Keratinocyte (primary cell): ENCODE measurements around the gene BARX2. TPM values are rescaled to one million over a fixed set of nuclear protein-coding genes. Genes with fewer than 3 reads are reported as not detected.

Experiments used
- DNase-seq: peaks from one replicate; pipeline ENCODE4 v3.0.0-alpha.2; 2011; ENCODE audit warnings: low read depth, missing footprints, low spot score
- FAIRE-seq: peaks from 2 replicates; lab custom pipeline; 2011; peaks lifted over from hg19 to GRCh38; lab: Jason Lieb, UNC
- H2AFZ ChIP-seq: 2 replicates; pipeline ENCODE4 v1.6.0; 2012; ENCODE audit warnings: low read length, control low read depth, inconsistent platforms; ENCODE audit not compliant: control insufficient read depth
- H3K27ac ChIP-seq: 2 replicates; pipeline ENCODE4 v1.5.1; 2011; ENCODE audit warnings: low read length; ENCODE audit not compliant: control insufficient read depth, insufficient read depth
- H3K27me3 ChIP-seq: 3 replicates; pipeline ENCODE4 v1.6.0; 2011; ENCODE audit warnings: low read length; ENCODE audit not compliant: control insufficient read depth, insufficient read depth; ENCODE audit errors: extremely low read depth
- H3K36me3 ChIP-seq, 2 experiments: 2 replicates in 1 of 2; 3 replicates in 1 of 2; pipeline ENCODE4 v1.5.1; 2011; ENCODE audit warnings: low read length in 2 of 2, mild to moderate bottlenecking in 1 of 2; ENCODE audit not compliant: control insufficient read depth in 2 of 2, insufficient read depth in 2 of 2; ENCODE audit errors: extremely low read depth in 1 of 2
- H3K4me1 ChIP-seq: 3 replicates; pipeline ENCODE4 v1.5.1; 2011; ENCODE audit warnings: low read length; ENCODE audit not compliant: control insufficient read depth, insufficient read depth; ENCODE audit errors: extremely low read depth
- H3K4me2 ChIP-seq: 3 replicates; pipeline ENCODE4 v1.6.0; 2011; ENCODE audit warnings: low read depth, low read length; ENCODE audit not compliant: control insufficient read depth, insufficient read depth; ENCODE audit errors: extremely low read depth
- H3K4me3 ChIP-seq, 3 experiments: fragments of 200-600 bp in 1 of 3; sonication (generic) in 1 of 3; 2 replicates in 2 of 3; 3 replicates in 1 of 3; pipeline ENCODE4 v1.5.1; 2011 to 2016; ENCODE audit warnings: low read length in 3 of 3, mild to moderate bottlenecking in 3 of 3, control low read depth in 2 of 3, inconsistent platforms in 1 of 3, low read depth in 1 of 3, mixed read lengths in 1 of 3, mixed run types in 1 of 3, moderate library complexity in 1 of 3; ENCODE audit not compliant: control insufficient read depth in 2 of 3, insufficient read depth in 2 of 3; ENCODE audit errors: extremely low read depth in 1 of 3
- H3K79me2 ChIP-seq: 2 replicates; pipeline ENCODE4 v1.6.0; 2012; ENCODE audit warnings: low read length; ENCODE audit not compliant: control insufficient read depth, insufficient read depth
- H3K9ac ChIP-seq: 3 replicates; pipeline ENCODE4 v1.6.0; 2011; ENCODE audit warnings: low read length; ENCODE audit not compliant: control insufficient read depth, insufficient read depth; ENCODE audit errors: extremely low read depth
- H3K9me1 ChIP-seq: 3 replicates; pipeline ENCODE4 v1.6.0; 2011; ENCODE audit warnings: low read length; ENCODE audit not compliant: control insufficient read depth, insufficient read depth; ENCODE audit errors: extremely low read depth
- H3K9me3 ChIP-seq: 2 replicates; pipeline ENCODE4 v1.5.1; 2012; ENCODE audit warnings: low read depth, low read length; ENCODE audit not compliant: control insufficient read depth
- H4K20me1 ChIP-seq: 3 replicates; pipeline ENCODE4 v1.6.0; 2011; ENCODE audit warnings: low read length; ENCODE audit not compliant: control insufficient read depth, insufficient read depth; ENCODE audit errors: extremely low read depth
- EZH2 ChIP-seq: IDR thresholded peaks from one replicate; pipeline ENCODE4 v1.6.1; 2012; ENCODE audit warnings: inconsistent platforms, mild to moderate bottlenecking, low read length, moderate library complexity
- dilution Hi-C: fragments of 300-500 bp; cut with MboI; formaldehyde crosslinking; loops from one replicate; pipeline ENCODE4 v1.7.0; 2020; ENCODE audit warnings: low sequenced_read_pairs; ENCODE audit not compliant: extremely low pct_ligation_motif_present
- polyA plus RNA-seq, 5 experiments: library from polyadenylated mRNA; depleted of rRNA in 3 of 5; stranded (reverse) in 3 of 5; stranded (forward) in 1 of 5; unstranded in 1 of 5; fragments of >200 nt; gene quantifications; 1 replicate in 1 of 5; 2 replicates in 3 of 5; 3 replicates in 1 of 5; pipeline versions ENCODE4 v1.2.1 to v1.2.3, GENCODE V29; 2011 to 2012; ENCODE audit warnings: missing spikeins in 2 of 5, low read depth in 1 of 5, low replicate concordance in 1 of 5
- TF ChIP-seq, protein P1 (sequence below), 3 experiments: IDR thresholded peaks in 1 of 3; conservative IDR thresholded peaks in 1 of 3; optimal IDR thresholded peaks in 1 of 3; 2 replicates in 2 of 3; 3 replicates in 1 of 3; pipeline versions ENCODE3 to v1.5.1; 2011; ENCODE audit warnings: low read length in 3 of 3, mild to moderate bottlenecking in 3 of 3, moderate library complexity in 2 of 3, control low read depth in 1 of 3, inconsistent platforms in 1 of 3; ENCODE audit not compliant: insufficient read depth in 2 of 3; ENCODE audit errors: extremely low read depth in 1 of 3

Gene BARX2
- polyA plus RNA-seq, 1 donor (not counting 4 experiments of a cell fraction or from before 2014, with no cell fraction given) = 0.87 TPM

DNA sequence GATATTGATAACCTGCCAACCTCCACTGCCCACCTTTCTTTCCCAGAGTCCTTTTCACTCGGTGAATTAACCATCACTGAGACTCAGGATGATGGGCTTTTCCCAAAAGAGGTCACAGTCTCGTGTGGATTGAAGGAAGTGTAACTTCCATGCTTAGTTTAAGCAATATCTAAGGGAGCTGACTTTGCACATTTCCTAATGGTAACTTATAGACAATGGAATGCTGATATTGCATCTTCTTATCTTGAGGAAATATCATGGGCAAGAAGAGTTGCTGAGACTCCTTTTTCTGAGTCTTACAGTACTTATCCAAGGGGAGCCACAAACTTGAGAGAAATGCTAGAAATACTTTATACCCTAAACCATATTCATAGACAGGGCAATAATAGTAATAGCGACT is 8.8 kb downstream of the BARX2 start:
- no peak overlapping the region for H3K4me2 ChIP-seq
- no peaks in the 10 kb centered on the region for H3K4me1 ChIP-seq
- DNase-seq = no peak
- no peaks in the 10 kb centered on the region for H3K9me3 ChIP-seq
- no peak overlapping the region for H3K9ac ChIP-seq
- no peak for TF ChIP-seq EZH2
- TF ChIP-seq, protein P1, sequence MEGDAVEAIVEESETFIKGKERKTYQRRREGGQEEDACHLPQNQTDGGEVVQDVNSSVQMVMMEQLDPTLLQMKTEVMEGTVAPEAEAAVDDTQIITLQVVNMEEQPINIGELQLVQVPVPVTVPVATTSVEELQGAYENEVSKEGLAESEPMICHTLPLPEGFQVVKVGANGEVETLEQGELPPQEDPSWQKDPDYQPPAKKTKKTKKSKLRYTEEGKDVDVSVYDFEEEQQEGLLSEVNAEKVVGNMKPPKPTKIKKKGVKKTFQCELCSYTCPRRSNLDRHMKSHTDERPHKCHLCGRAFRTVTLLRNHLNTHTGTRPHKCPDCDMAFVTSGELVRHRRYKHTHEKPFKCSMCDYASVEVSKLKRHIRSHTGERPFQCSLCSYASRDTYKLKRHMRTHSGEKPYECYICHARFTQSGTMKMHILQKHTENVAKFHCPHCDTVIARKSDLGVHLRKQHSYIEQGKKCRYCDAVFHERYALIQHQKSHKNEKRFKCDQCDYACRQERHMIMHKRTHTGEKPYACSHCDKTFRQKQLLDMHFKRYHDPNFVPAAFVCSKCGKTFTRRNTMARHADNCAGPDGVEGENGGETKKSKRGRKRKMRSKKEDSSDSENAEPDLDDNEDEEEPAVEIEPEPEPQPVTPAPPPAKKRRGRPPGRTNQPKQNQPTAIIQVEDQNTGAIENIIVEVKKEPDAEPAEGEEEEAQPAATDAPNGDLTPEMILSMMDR (optimal IDR thresholded peaks at IDR 0.05 in 1 of 3, IDR thresholded peaks at IDR 0.05 in 1 of 3, conservative IDR thresholded peaks at IDR 0.05 in 1 of 3; ENCODE audit: extremely low read depth in 1 of 3, insufficient read depth in 2 of 3, low read length in 3 of 3) = no peak
- FAIRE-seq = no peak
- H2AFZ ChIP-seq = no peak overlapping the region
- no peaks in the 10 kb centered on the region for H3K79me2 ChIP-seq
- dilution Hi-C loops = no loop called here
- no peaks in the 10 kb centered on the region for H3K9me1 ChIP-seq
- H4K20me1 ChIP-seq = no peaks in the 10 kb centered on the region
- no peak overlapping the region for H3K27ac ChIP-seq
- H3K4me3 ChIP-seq = no peak overlapping the region
- no peaks in the 10 kb centered on the region for H3K36me3 ChIP-seq
- H3K27me3 ChIP-seq = no peaks in the 10 kb centered on the region

DNA sequence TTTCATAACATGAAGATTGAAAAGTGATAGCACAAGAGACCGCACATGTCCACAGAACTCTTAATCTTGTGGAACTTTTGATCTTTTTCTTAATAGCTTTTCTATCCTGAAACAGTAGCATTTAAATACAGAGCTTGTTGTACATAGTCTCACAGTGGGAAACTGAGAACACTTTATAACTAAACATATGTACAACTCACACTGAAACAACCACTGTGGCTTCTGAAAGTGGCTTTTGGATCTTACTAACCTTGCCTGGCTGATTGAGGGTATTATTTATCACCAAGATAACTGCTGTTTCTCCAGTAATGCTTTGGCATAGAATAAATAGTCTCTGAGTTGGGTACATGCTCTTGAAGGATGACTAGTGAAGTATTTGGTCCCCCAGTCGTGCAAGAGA is 10.2 kb downstream of the BARX2 start:
- DNase-seq (no peak), FAIRE-seq (no peak)
- H3K4me1 ChIP-seq = no peaks in the 10 kb centered on the region
- dilution Hi-C loops = no loop called here
- H3K27ac ChIP-seq = no peak overlapping the region
- TF ChIP-seq, protein P1 (optimal IDR thresholded peaks at IDR 0.05 in 1 of 3, IDR thresholded peaks at IDR 0.05 in 1 of 3, conservative IDR thresholded peaks at IDR 0.05 in 1 of 3; ENCODE audit: extremely low read depth in 1 of 3, insufficient read depth in 2 of 3, low read length in 3 of 3) = no peak
- TF ChIP-seq EZH2 = no peak
- H3K79me2 ChIP-seq = no peaks in the 10 kb centered on the region
- no peak overlapping the region for H2AFZ ChIP-seq
- H3K27me3 ChIP-seq = no peaks in the 10 kb centered on the region
- no peaks in the 10 kb centered on the region for H4K20me1 ChIP-seq
- no peaks in the 10 kb centered on the region for H3K9me3 ChIP-seq
- no peak overlapping the region for H3K4me3 ChIP-seq
- no peak overlapping the region for H3K9ac ChIP-seq
- no peak overlapping the region for H3K4me2 ChIP-seq
- H3K9me1 ChIP-seq = no peaks in the 10 kb centered on the region
- H3K36me3 ChIP-seq = no peaks in the 10 kb centered on the region
